Brain microvascular endothelial cell (primary cell): ENCODE measurements around the gene NUDT3.

ENCODE experiments used
- DNase-seq: peaks from one replicate; pipeline ENCODE4 v3.0.0-alpha.2; 2020
- H3K27ac ChIP-seq: fragments of 250-450 bp; sonication (Bioruptor Pico); 2 replicates; pipeline ENCODE4 v1.5.1; 2020; ENCODE audit warnings: mild to moderate bottlenecking, moderate library complexity
- H3K27me3 ChIP-seq: fragments of 250-450 bp; sonication (Bioruptor Pico); replicated peaks from 2 replicates; pipeline ENCODE4 v1.5.1; 2020; ENCODE audit warnings: mild to moderate bottlenecking
- H3K36me3 ChIP-seq: fragments of 250-450 bp; sonication (Bioruptor Pico); replicated peaks from 2 replicates; pipeline ENCODE4 v1.5.1; 2020; ENCODE audit warnings: mild to moderate bottlenecking
- H3K4me3 ChIP-seq: 2 replicates; pipeline ENCODE4 v1.5.1; 2011; ENCODE audit warnings: low read depth, mild to moderate bottlenecking, control low read depth, low read length, moderate library complexity
- in situ Hi-C: cut with HindIII; loops from 2 replicates; pipeline ENCODE4 v1.10.0; 2017; ENCODE audit warnings: low sequenced_read_pairs, low pct_ligation_motif_present
- TF ChIP-seq, protein P1 (sequence below): IDR thresholded peaks from 2 replicates; pipeline ENCODE4 v1.5.1; 2011; ENCODE audit warnings: low read depth, mild to moderate bottlenecking, moderate library complexity, low read length, control low read depth, inconsistent platforms; ENCODE audit errors: missing control alignments

Gene NUDT3

GRCh38 chr6:34235307-34236130, 156.9 kb downstream of the NUDT3 start:
- Histone ChIP-seq H3K36me3 (peaks cover 1% of the 10 kb centered on the region), H3K4me3 (peak overlapping the region; percentile 67), H3K27ac (peak overlapping the region; percentile 76), H3K27me3 (no peaks in the 10 kb centered on the region)
- in situ Hi-C loops, result no loop called here
- peak; percentile 75 for DNase-seq
- TF ChIP-seq, protein P1, sequence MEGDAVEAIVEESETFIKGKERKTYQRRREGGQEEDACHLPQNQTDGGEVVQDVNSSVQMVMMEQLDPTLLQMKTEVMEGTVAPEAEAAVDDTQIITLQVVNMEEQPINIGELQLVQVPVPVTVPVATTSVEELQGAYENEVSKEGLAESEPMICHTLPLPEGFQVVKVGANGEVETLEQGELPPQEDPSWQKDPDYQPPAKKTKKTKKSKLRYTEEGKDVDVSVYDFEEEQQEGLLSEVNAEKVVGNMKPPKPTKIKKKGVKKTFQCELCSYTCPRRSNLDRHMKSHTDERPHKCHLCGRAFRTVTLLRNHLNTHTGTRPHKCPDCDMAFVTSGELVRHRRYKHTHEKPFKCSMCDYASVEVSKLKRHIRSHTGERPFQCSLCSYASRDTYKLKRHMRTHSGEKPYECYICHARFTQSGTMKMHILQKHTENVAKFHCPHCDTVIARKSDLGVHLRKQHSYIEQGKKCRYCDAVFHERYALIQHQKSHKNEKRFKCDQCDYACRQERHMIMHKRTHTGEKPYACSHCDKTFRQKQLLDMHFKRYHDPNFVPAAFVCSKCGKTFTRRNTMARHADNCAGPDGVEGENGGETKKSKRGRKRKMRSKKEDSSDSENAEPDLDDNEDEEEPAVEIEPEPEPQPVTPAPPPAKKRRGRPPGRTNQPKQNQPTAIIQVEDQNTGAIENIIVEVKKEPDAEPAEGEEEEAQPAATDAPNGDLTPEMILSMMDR, result peak; percentile 2

GRCh38 chr6:34234667-34235306, 157.7 kb downstream of the NUDT3 start:
- in situ Hi-C loops, result no loop called here
- TF ChIP-seq, protein P1, result no peak
- no peak for DNase-seq
- Histone ChIP-seq H3K36me3 (no peaks in the 10 kb centered on the region), H3K27ac (no peak overlapping the region), H3K27me3 (no peaks in the 10 kb centered on the region), H3K4me3 (no peak overlapping the region)

GRCh38 chr6:34233867-34234266, 158.6 kb downstream of the NUDT3 start:
- H3K4me3 ChIP-seq, result no peak overlapping the region
- in situ Hi-C loops, result no loop called here
- H3K36me3 ChIP-seq, result no peaks in the 10 kb centered on the region
- no peaks in the 10 kb centered on the region for H3K27me3 ChIP-seq
- H3K27ac ChIP-seq, result no peak overlapping the region
- no peak for DNase-seq
- TF ChIP-seq, protein P1, result no peak

GRCh38 chr6:34232901-34233300, 159.6 kb downstream of the NUDT3 start:
- TF ChIP-seq, protein P1, result no peak
- Histone ChIP-seq H3K27me3 (no peaks in the 10 kb centered on the region), H3K4me3 (no peak overlapping the region), H3K36me3 (no peaks in the 10 kb centered on the region), H3K27ac (no peak overlapping the region)
- in situ Hi-C loops, result no loop called here
- DNase-seq, result no peak

- H3K36me3 ChIP-seq, result no peaks in the 10 kb centered on the region
- no peak overlapping the region for H3K27ac ChIP-seq
- in situ Hi-C loops, result no loop called here
- TF ChIP-seq, protein P1, result no peak
- no peaks in the 10 kb centered on the region for H3K27me3 ChIP-seq
- no peak for DNase-seq
- no peak overlapping the region for H3K4me3 ChIP-seq
Observed at GRCh38 chr6:34231566-34232336, 160.7 kb downstream of the NUDT3 start.
